B cell (primary cell): ENCODE data around the gene TEX14. TPM values are rescaled to one million over a fixed set of nuclear protein-coding genes. Genes with fewer than 3 reads are reported as not detected.

ENCODE experiments used
- ATAC-seq: fragments of 200-7000 bp; cut with Tn5 transposase; one replicate; pipeline ENCODE4 v1.10.0; 2021; ENCODE audit warnings: low read depth, mild to moderate bottlenecking, moderate number of reproducible peaks, moderate library complexity
- CTCF ChIA-PET: fragments of 350-600 bp; sonication (Branson Sonifier 250); formaldehyde crosslinking; loops from one replicate; lab custom pipeline; 2021; ENCODE audit warnings: antibody characterized with exemption, inconsistent platforms; lab: Charles Lee
- POLR2A ChIA-PET: fragments of 350-600 bp; sonication (Branson Sonifier 250); formaldehyde crosslinking; loops from one replicate; lab custom pipeline; 2021; ENCODE audit warnings: antibody characterized with exemption; lab: Charles Lee
- DNase-seq: peaks from one replicate; pipeline ENCODE4 v3.0.0; 2013
- H2AFZ ChIP-seq: 2 replicates; pipeline ENCODE4 v1.6.1; 2012; ENCODE audit warnings: mild to moderate bottlenecking, low read depth, low read length; ENCODE audit not compliant: insufficient read depth, poor library complexity, severe bottlenecking
- H3K27ac ChIP-seq, 2 donors: 1 replicate in 1 of 2; 2 replicates in 1 of 2; pipeline ENCODE4 v1.5.1; 2012 to 2013; ENCODE audit warnings: low read length in 2 of 2, mild to moderate bottlenecking in 2 of 2, moderate library complexity in 1 of 2
- H3K27me3 ChIP-seq, 4 experiments: fragments of 200-600 bp in 1 of 4; sonication (generic) in 1 of 4; replicated peaks in 1 of 4; 1 replicate in 2 of 4; 2 replicates in 2 of 4; pipeline versions ENCODE4 v1.6.1 to v1.7.0; 2013 to 2016; ENCODE audit warnings: low read length in 3 of 4, mild to moderate bottlenecking in 2 of 4, mixed read lengths in 1 of 4, moderate library complexity in 1 of 4; ENCODE audit not compliant: insufficient read depth in 4 of 4, control insufficient read depth in 3 of 4; ENCODE audit errors: control extremely low read depth in 1 of 4
- H3K36me3 ChIP-seq, 2 experiments: replicated peaks in 1 of 2; 1 replicate in 1 of 2; 2 replicates in 1 of 2; pipeline versions ENCODE4 v1.6.1 to v1.7.1; 2013; ENCODE audit warnings: low read length in 1 of 2; ENCODE audit not compliant: insufficient read depth in 2 of 2, control insufficient read depth in 1 of 2; ENCODE audit errors: control extremely low read depth in 1 of 2, extremely low read depth in 1 of 2
- H3K4me1 ChIP-seq, 2 donors: fragments of 200-600 bp in 1 of 2; sonication (generic) in 1 of 2; 1 replicate in 1 of 2; 2 replicates in 1 of 2; pipeline versions ENCODE4 v1.5.1 to v1.6.1; 2013 to 2017; ENCODE audit warnings: low read length in 2 of 2; ENCODE audit not compliant: control insufficient read depth in 2 of 2, insufficient read depth in 2 of 2
- H3K4me2 ChIP-seq: replicated peaks from 2 replicates; pipeline ENCODE3; 2012; ENCODE audit warnings: mild to moderate bottlenecking, low read depth, low read length; ENCODE audit not compliant: poor library complexity, severe bottlenecking
- H3K4me3 ChIP-seq, 5 experiments: fragments of 200-600 bp in 1 of 5; sonication (generic) in 1 of 5; 1 replicate in 3 of 5; 2 replicates in 2 of 5; pipeline versions ENCODE4 v1.5.1 to v1.7.0; 2011 to 2016; ENCODE audit warnings: low read length in 4 of 5, mild to moderate bottlenecking in 4 of 5, low read depth in 2 of 5, control low read depth in 1 of 5, moderate library complexity in 1 of 5; ENCODE audit not compliant: insufficient read depth in 1 of 5; ENCODE audit errors: control extremely low read depth in 1 of 5, extremely low read depth in 1 of 5
- H3K79me2 ChIP-seq: fragments of 200-600 bp; sonication (generic); one replicate; pipeline ENCODE4 v1.6.0; 2016; ENCODE audit warnings: low read length; ENCODE audit not compliant: control insufficient read depth, insufficient read depth
- H3K9ac ChIP-seq: fragments of 200-600 bp; sonication (generic); 2 replicates; pipeline ENCODE4 v1.6.1; 2017; ENCODE audit warnings: mild to moderate bottlenecking, low read length, moderate library complexity
- H3K9me3 ChIP-seq, 3 donors: one replicate each; pipeline versions ENCODE4 v1.6.1 to v1.7.1; 2013; ENCODE audit warnings: low read length in 2 of 3; ENCODE audit not compliant: control insufficient read depth in 2 of 3, insufficient read depth in 1 of 3; ENCODE audit errors: control extremely low read depth in 1 of 3
- H4K20me1 ChIP-seq: 2 replicates; pipeline ENCODE4 v1.6.0; 2012; ENCODE audit warnings: mild to moderate bottlenecking, low read length; ENCODE audit not compliant: insufficient read depth, control insufficient read depth, poor library complexity, severe bottlenecking
- H3K27ac Mint-ChIP-seq: one replicate; pipeline ENCODE4 v1.8.0; 2021; ENCODE audit warnings: mixed read lengths
- H3K27me3 Mint-ChIP-seq: one replicate; pipeline ENCODE4 v1.8.0; 2021; ENCODE audit warnings: mixed read lengths
- H3K4me1 Mint-ChIP-seq: one replicate; pipeline ENCODE4 v1.8.0; 2021; ENCODE audit warnings: mixed read lengths
- H3K4me3 Mint-ChIP-seq: one replicate; pipeline ENCODE4 v1.8.0; 2021; ENCODE audit warnings: mixed read lengths
- H3K9me3 Mint-ChIP-seq: one replicate; pipeline ENCODE4 v1.8.0; 2022; ENCODE audit warnings: mixed read lengths; ENCODE audit not compliant: insufficient read depth
- CTCF ChIP-seq: fragments of 200-600 bp; IDR thresholded peaks from one replicate; pipeline ENCODE4 v1.8.0; 2022; ENCODE audit warnings: antibody characterized with exemption, mild to moderate bottlenecking
- EZH2 ChIP-seq: IDR thresholded peaks from 2 replicates; pipeline ENCODE4 v1.6.1; 2012; ENCODE audit warnings: borderline replicate concordance, low read depth, mild to moderate bottlenecking, moderate library complexity, low read length; ENCODE audit not compliant: insufficient read depth, poor library complexity, severe bottlenecking
- WGBS: methylation state at CpG from one replicate; pipeline ENCODE4 v1.1.5; 2013; ENCODE audit warnings: missing lambda C conversion rate; ENCODE audit not compliant: insufficient coverage; 5-methylcytosine and 5-hydroxymethylcytosine counted together
- intact Hi-C: fragments of 100-400 bp; cut with micrococcal nuclease; formaldehyde crosslinking; loops from one replicate; pipeline ENCODE4 v1.10.0; 2022
- polyA plus RNA-seq: library from polyadenylated mRNA; depleted of rRNA; stranded (reverse); fragments of >200 nt; gene quantifications from 2 replicates; pipeline ENCODE4 v1.2.3, GENCODE V29; 2012
- total RNA-seq, 2 donors: library from RNA; stranded (reverse); fragments of 120-200 nt in 1 of 2; gene quantifications; 1 replicate in 1 of 2; 2 replicates in 1 of 2; pipeline versions ENCODE4 v1.2.3 to v1.2.4, GENCODE V29; 2013 to 2022

TEX14 gene
- total and polyA plus RNA-seq, 2 donors (not counting 1 experiment from before 2014, with no cell fraction given): 0.10 to 0.20 TPM

- no peak overlapping the region for H3K4me2 ChIP-seq
- CTCF ChIA-PET: no interaction called here
Observed at GRCh38 chr17:58741121-58741625, 49.3 kb upstream of the TEX14 start.

GRCh38 chr17:58734811-58735210, 43.0 kb upstream of the TEX14 start:
- H3K4me3 ChIP-seq: no peak overlapping the region
- no peaks in the 10 kb centered on the region for H3K4me1 ChIP-seq
- no peak overlapping the region for H2AFZ ChIP-seq
- intact Hi-C loops: no loop called here
- 90% methylated on average over 1 of the region's 3 CpGs for WGBS
- ChIA-PET POLR2A (no interaction called here), CTCF (no interaction called here)
- H3K79me2 ChIP-seq: no peaks in the 10 kb centered on the region
- DNase-seq (no peak), ATAC-seq (no peak)
- H3K4me2 ChIP-seq: no peak overlapping the region
- no peaks in the 10 kb centered on the region for H3K27me3 ChIP-seq
- Mint-ChIP-seq H3K27me3 (no peaks in the 10 kb centered on the region), H3K9me3 (no peaks in the 10 kb centered on the region), H3K27ac (no peak overlapping the region), H3K4me3 (no peak overlapping the region), H3K4me1 (no peaks in the 10 kb centered on the region)
- H3K36me3 ChIP-seq: peaks cover 0 to 3% of the 10 kb centered on the region in 2 experiments
- H3K27ac ChIP-seq: no peak overlapping the region
- no peaks in the 10 kb centered on the region for H4K20me1 ChIP-seq
- TF ChIP-seq CTCF: no peak
- TF ChIP-seq EZH2: no peak
- H3K9ac ChIP-seq: no peak overlapping the region
- no peaks in the 10 kb centered on the region for H3K9me3 ChIP-seq

More at GRCh38 chr17:58741121-58741625, 49.3 kb upstream of the TEX14 start:
- Mint-ChIP-seq H3K9me3 (no peaks in the 10 kb centered on the region), H3K27ac (no peak overlapping the region), H3K27me3 (no peaks in the 10 kb centered on the region), H3K4me1 (no peaks in the 10 kb centered on the region), H3K4me3 (no peak overlapping the region)
- 100% methylated on average over 2 of the region's 8 CpGs for WGBS
- H3K4me1 ChIP-seq: no peaks in the 10 kb centered on the region
- H3K4me3 ChIP-seq: no peak overlapping the region
- H3K9me3 ChIP-seq: no peaks in the 10 kb centered on the region
- no peak for TF ChIP-seq EZH2
- no peak for TF ChIP-seq CTCF
- H3K9ac ChIP-seq: no peak overlapping the region
- no peaks in the 10 kb centered on the region for H3K27me3 ChIP-seq
- no peaks in the 10 kb centered on the region for H3K36me3 ChIP-seq
- no peak for ATAC-seq
- no peaks in the 10 kb centered on the region for H4K20me1 ChIP-seq
- H2AFZ ChIP-seq: no peak overlapping the region
- H3K27ac ChIP-seq: no peak overlapping the region
- no peak for DNase-seq
- intact Hi-C loops: no loop called here
- POLR2A ChIA-PET: no interaction called here
- H3K79me2 ChIP-seq: no peaks in the 10 kb centered on the region
